Coronary artery (tissue), 2 donors: Measurements from ENCODE around the gene PGC.
A peak's percentile ranks its signal among the peaks of the same experiment; 100 is the strongest.

Source experiments
- DNase-seq: peaks from one replicate; pipeline ENCODE4 v3.0.0-alpha.2; 2017; ENCODE audit warnings: low spot score
- H3K27ac ChIP-seq, 2 donors: fragments of 200-600 bp; sonication (generic); one replicate each; pipeline ENCODE4 v1.5.1; 2016 to 2019
- H3K4me3 ChIP-seq: fragments of 200-600 bp; sonication (generic); 2 replicates; pipeline ENCODE4 v1.5.1; 2016; ENCODE audit warnings: mild to moderate bottlenecking, moderate library complexity
- TF ChIP-seq, protein P1 (sequence below): fragments of 200-600 bp; sonication (generic); IDR thresholded peaks from one replicate; pipeline ENCODE4 v1.5.1; 2019; ENCODE audit warnings: antibody characterized with exemption

The PGC gene

DNA sequence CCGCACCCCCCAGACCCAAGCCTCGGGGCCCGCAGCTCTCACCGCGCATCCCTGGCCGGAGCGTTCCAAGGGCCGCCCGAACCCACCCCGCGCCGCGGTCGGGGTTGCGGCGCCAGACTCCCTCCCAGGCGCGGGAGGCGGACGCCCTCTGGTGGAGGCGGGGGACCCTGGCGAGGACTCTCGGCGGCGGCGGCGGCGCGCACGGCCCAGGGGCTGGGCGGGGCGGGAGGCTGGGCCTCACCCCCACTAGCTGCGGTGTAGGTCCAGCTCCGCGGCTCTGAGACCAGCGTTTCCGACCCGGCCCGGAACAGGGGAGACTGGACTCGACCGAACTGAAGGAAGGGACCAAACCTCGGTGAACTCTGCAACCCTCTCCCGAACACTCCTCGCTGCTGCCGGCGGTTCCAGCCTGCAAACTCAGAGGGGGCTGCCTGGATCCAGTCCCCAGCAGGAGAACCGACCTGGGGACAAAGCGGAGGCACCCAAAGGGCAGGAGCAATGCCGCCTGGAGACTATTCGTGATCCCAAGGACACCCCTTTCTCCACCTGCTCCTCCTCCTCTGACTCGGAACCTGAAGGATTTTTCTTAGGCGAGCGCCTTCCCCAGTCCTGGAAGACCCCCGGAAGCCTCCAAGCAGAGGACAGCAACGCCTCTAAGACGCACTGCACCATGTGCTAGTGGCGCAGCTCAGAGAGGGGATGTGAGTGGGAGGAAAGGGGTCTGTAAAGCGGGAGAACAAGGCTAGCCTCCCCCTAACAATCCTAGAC lies 39.4 kb upstream of the PGC start:
- TF ChIP-seq, protein P1, sequence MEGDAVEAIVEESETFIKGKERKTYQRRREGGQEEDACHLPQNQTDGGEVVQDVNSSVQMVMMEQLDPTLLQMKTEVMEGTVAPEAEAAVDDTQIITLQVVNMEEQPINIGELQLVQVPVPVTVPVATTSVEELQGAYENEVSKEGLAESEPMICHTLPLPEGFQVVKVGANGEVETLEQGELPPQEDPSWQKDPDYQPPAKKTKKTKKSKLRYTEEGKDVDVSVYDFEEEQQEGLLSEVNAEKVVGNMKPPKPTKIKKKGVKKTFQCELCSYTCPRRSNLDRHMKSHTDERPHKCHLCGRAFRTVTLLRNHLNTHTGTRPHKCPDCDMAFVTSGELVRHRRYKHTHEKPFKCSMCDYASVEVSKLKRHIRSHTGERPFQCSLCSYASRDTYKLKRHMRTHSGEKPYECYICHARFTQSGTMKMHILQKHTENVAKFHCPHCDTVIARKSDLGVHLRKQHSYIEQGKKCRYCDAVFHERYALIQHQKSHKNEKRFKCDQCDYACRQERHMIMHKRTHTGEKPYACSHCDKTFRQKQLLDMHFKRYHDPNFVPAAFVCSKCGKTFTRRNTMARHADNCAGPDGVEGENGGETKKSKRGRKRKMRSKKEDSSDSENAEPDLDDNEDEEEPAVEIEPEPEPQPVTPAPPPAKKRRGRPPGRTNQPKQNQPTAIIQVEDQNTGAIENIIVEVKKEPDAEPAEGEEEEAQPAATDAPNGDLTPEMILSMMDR = peak; percentile 89
- H3K4me3 ChIP-seq = peak overlapping the region; percentile 98
- peak overlapping the region; percentile 75 to 100 for H3K27ac ChIP-seq
- peak; percentile 89 for DNase-seq

- DNase-seq = peak; percentile 81
- Histone ChIP-seq H3K27ac (peak overlapping the region; percentile 75 to 100), H3K4me3 (peak overlapping the region; percentile 98)
Observed at GRCh38 chr6:41785689-41786450, 38.7 kb upstream of the PGC start.

DNA sequence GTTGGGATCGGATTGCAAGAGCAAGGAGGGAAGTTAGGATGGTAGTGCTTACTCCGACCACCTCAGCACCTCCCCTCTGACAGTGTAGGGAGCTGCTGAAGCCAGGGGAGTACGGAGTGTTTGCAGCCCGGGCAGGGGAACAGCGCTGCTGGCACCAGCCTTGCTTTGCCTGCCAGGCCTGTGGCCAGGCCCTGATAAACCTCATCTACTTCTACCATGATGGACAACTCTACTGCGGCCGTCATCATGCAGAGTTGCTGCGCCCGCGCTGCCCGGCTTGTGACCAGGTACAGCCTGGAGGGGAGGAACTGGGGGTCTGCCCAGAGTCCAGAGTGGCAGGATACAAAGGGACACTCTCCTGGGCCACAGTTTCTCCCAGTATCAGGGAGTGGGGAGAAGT lies 38.1 kb upstream of the PGC start:
- Histone ChIP-seq H3K27ac (no peak overlapping the region), H3K4me3 (no peak overlapping the region)
- no peak for DNase-seq
- TF ChIP-seq, protein P1 = no peak

More at GRCh38 chr6:41785689-41786450, 38.7 kb upstream of the PGC start:
- TF ChIP-seq, protein P1 = no peak

- H3K4me3 ChIP-seq = no peak overlapping the region
- TF ChIP-seq, protein P1 = no peak
- DNase-seq = no peak
- H3K27ac ChIP-seq = no peak overlapping the region
Observed at GRCh38 chr6:41784581-41785171, 37.5 kb upstream of the PGC start.

DNA sequence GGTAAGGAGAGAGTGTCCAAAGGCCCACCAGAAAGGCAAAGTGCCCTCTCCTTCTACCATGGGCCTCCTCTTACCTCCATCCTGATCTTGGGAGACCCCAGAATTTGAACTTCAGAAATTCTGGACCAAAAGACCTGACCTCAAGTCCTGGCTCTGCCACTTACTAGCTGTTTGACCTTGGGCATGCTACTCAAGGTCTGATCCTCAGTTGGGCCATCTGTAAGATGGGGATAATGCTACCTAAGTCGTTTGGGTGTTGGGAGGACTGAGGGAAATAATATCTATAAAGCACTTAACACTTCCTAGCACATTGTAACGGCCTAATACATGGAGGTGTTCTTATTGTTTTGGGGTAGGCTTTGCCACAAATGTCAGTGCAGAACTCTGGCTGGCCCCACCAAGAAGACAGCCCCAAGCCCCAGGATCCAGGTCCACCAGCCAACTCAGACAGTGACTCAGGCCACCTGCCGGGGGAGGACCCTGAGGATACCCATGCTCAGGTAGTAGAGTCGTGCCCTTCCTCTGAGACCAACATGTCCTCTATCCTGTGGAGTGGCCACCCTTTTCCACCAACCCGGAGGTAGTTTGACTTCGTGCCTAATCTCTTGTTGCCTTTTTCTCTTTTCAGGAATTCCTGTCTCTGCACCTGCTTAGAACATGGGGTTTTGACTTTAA lies 36.0 kb upstream of the PGC start:
- no peak overlapping the region for H3K4me3 ChIP-seq
- peak; percentile 49 for DNase-seq
- TF ChIP-seq, protein P1 = no peak
- H3K27ac ChIP-seq = no peak overlapping the region

GRCh38 chr6:41781366-41781730 lies 34.2 kb upstream of the PGC start:
- Histone ChIP-seq H3K4me3 (peak overlapping the region; percentile 73), H3K27ac (peak overlapping the region; percentile 29 to 88)
- TF ChIP-seq, protein P1 = no peak
- DNase-seq = no peak
